Small intestine (tissue), 7 donors: ENCODE measurements around the gene PRSS36. TPM values are rescaled to one million over a fixed set of nuclear protein-coding genes. Genes with fewer than 3 reads are reported as not detected.

ENCODE experiments used
- DNase-seq, 2 donors: peaks; one replicate each; pipeline versions ENCODE4 v3.0.0 to v3.0.0-alpha.2; 2013
- FAIRE-seq: peaks from 2 replicates; lab custom pipeline; 2012; peaks lifted over from hg19 to GRCh38; lab: Jason Lieb, UNC
- H3K27ac ChIP-seq, 3 donors: one replicate each; pipeline ENCODE4 v1.5.1; 2013; ENCODE audit warnings: low read length in 2 of 3, mild to moderate bottlenecking in 2 of 3, control low read depth in 1 of 3, inconsistent platforms in 1 of 3, low read depth in 1 of 3, moderate library complexity in 1 of 3
- H3K27me3 ChIP-seq, 3 donors: one replicate each; pipeline ENCODE4 v1.6.1; 2013; ENCODE audit warnings: low read length in 3 of 3, inconsistent platforms in 1 of 3; ENCODE audit not compliant: control insufficient read depth in 3 of 3, insufficient read depth in 3 of 3
- H3K36me3 ChIP-seq, 3 donors: one replicate each; pipeline ENCODE4 v1.6.1; 2013; ENCODE audit warnings: low read length in 3 of 3, inconsistent platforms in 1 of 3, low read depth in 1 of 3, mild to moderate bottlenecking in 1 of 3, moderate library complexity in 1 of 3; ENCODE audit not compliant: control insufficient read depth in 3 of 3, insufficient read depth in 2 of 3
- H3K4me1 ChIP-seq, 3 donors: one replicate each; pipeline ENCODE4 v1.6.1; 2013; ENCODE audit warnings: low read length in 2 of 3, inconsistent platforms in 1 of 3, low read depth in 1 of 3, mild to moderate bottlenecking in 1 of 3, moderate library complexity in 1 of 3; ENCODE audit not compliant: control insufficient read depth in 3 of 3, insufficient read depth in 2 of 3
- H3K4me3 ChIP-seq, 3 donors: one replicate each; pipeline ENCODE4 v1.5.1; 2013; ENCODE audit warnings: low read length in 3 of 3, control low read depth in 1 of 3, inconsistent platforms in 1 of 3, low read depth in 1 of 3, mild to moderate bottlenecking in 1 of 3, moderate library complexity in 1 of 3
- H3K9me3 ChIP-seq, 2 donors: one replicate each; pipeline ENCODE4 v1.6.1; 2013; ENCODE audit warnings: low read depth in 1 of 2, low read length in 1 of 2; ENCODE audit not compliant: control insufficient read depth in 2 of 2, insufficient read depth in 1 of 2
- WGBS, 3 donors: extraction: QIAGEN DNeasy Blood & Tissue Kit; methylation state at CpG; one replicate each; pipeline ENCODE4 v1.1.7; 2013; 5-methylcytosine and 5-hydroxymethylcytosine counted together
- polyA plus RNA-seq, 4 donors: library from polyadenylated mRNA; stranded (reverse) in 3 of 4; unstranded in 1 of 4; fragments of 200-250 nt in 3 of 4; fragments of 120-200 nt in 1 of 4; gene quantifications; one replicate each; pipeline versions ENCODE4 v1.2.1 to v1.2.3, GENCODE V29; 2013
- donor health status: healthy with polysubstance abuse.
- donor health status: control.
- donor health status: control.
- donor health status: Bipolar disorder and iron deficiency.
- donor health status: healthy.

The PRSS36 gene
- polyA plus RNA-seq, 4 donors = 2.5 to 19.2 (median 8.1) TPM

DNA sequence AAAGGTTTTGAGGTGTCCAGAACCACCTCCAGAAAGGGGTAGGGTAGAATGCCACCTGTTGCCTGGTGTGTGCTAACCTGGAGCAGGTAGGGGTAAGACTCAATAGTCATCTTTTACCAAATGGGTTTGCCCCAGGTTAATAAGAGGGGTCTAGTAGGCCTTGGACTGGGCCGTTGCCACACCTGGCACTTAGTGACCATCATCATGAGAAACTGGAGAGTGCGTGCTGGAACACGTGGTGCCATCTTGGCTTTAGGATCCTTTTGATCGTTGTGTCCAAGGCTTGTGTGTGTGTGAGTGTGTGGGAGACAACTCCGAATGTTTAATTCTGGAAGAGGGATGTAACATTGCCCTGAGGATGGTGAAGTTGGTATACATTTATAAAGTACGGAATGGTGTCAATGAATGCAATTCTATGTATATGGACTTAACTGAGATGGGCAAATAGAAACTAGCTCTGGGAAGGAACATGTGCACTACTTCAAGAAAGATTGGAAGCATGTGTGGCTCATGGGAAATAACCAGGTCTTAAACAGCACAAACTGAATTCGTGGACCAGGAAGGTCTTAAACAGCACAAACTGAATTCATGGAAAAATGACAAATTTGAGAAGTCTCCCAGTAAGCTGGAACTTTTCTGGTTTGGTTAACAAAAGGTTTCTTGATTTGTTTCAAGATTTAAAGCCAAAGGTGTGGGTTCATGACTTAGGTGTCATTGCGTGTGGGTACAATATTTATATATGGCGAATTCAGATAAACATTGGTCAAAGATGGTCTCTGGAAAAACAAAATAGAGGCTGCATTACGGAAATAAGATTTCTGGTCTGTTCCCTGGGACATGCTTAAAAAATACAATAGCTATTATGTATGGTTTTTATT lies 37.3 kb upstream of the PRSS36 start:
- Histone ChIP-seq H3K27ac (no peak overlapping the region), H3K9me3 (no peaks in the 10 kb centered on the region), H3K36me3 (peaks cover 57 to 69% (median 57%) of the 10 kb centered on the region in 3 donors), H3K4me3 (no peak overlapping the region), H3K4me1 (peaks cover 0 to 5% (median 3%) of the 10 kb centered on the region in 3 donors), H3K27me3 (no peaks in the 10 kb centered on the region)
- WGBS, 3 donors = 80 to 85% (median 84%) methylated on average over 10 of the region's 10 CpGs
- no peak for DNase-seq
- no peak for FAIRE-seq

DNA sequence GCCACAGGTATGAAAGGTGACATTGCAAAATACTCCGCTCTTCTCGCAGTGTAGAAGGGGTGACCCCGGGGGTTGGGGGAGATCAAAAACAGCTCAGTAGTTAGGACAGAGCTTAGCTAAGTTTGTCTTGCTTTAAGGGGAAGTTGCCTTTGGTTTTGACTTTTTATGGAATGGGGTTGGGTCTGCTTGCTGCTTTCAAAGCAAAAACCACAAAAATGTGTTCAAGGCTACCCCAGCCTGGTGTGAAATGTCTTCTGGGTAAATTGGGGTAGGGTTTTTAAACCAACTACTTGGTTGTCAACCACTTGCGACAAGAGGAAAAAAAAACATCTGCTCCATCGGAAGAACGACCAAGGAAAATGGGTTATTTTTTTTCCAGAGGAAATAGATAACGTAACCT lies 36.3 kb upstream of the PRSS36 start:
- Histone ChIP-seq H3K36me3 (peaks cover 50 to 60% (median 52%) of the 10 kb centered on the region in 3 donors), H3K4me1 (peaks cover 0 to 7% (median 3%) of the 10 kb centered on the region in 3 donors), H3K4me3 (no peak overlapping the region), H3K9me3 (no peaks in the 10 kb centered on the region), H3K27ac (no peak overlapping the region), H3K27me3 (no peaks in the 10 kb centered on the region)
- WGBS, 3 donors = 70 to 87% (median 73%) methylated on average over 7 of the region's 7 CpGs
- no peak for FAIRE-seq
- no peak for DNase-seq

DNA sequence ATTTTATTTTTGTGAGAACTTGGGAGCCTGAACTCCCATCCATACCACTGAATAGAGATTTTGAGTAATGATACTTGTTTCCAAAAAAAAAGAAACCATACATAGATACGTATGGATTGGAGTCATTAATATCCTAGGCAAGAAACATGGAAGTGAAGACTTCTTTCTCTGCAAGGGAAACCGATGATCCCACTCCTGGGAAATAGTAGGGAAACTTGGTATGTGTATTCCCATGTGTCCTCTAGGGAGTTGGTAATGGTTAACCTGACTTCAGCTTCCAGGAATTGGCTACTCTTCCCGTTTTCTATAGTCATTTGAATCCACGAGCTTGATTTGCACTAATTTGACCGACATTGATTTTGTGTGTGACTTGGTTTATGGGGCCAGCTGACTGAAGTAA lies 35.5 kb upstream of the PRSS36 start:
- peaks cover 42 to 52% (median 50%) of the 10 kb centered on the region in 3 donors for H3K36me3 ChIP-seq

DNA sequence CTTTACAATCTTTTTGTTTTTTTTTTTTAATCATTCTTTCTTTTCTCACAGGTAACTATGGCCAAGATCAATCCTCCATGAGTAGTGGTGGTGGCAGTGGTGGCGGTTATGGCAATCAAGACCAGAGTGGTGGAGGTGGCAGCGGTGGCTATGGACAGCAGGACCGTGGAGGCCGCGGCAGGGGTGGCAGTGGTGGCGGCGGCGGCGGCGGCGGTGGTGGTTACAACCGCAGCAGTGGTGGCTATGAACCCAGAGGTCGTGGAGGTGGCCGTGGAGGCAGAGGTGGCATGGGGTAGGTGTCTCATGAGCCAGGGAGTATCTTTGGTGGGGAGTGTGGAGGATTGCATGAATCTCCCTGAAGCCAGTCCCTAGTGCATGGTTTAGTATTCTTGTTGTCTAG lies 35.0 kb upstream of the PRSS36 start:
- DNase-seq (no peak), FAIRE-seq (no peak)
- 78 to 95% (median 93%) methylated on average over 14 of the region's 14 CpGs for WGBS, 3 donors
- Histone ChIP-seq H3K27me3 (no peaks in the 10 kb centered on the region), H3K36me3 (peaks cover 42 to 47% (median 45%) of the 10 kb centered on the region in 3 donors), H3K4me3 (no peak overlapping the region), H3K9me3 (no peaks in the 10 kb centered on the region), H3K27ac (no peak overlapping the region), H3K4me1 (peaks cover 0 to 7% (median 3%) of the 10 kb centered on the region in 3 donors)

More for the DNA sequence above, 35.5 kb upstream of the PRSS36 start:
- peaks cover 0 to 7% (median 3%) of the 10 kb centered on the region in 3 donors for H3K4me1 ChIP-seq
- FAIRE-seq (no peak), DNase-seq (no peak)
- H3K27ac ChIP-seq = no peak overlapping the region
- H3K4me3 ChIP-seq = no peak overlapping the region
- H3K9me3 ChIP-seq = no peaks in the 10 kb centered on the region
- no peaks in the 10 kb centered on the region for H3K27me3 ChIP-seq
- WGBS, 3 donors = 59 to 64% (median 64%) methylated on average over 5 of the region's 5 CpGs

DNA sequence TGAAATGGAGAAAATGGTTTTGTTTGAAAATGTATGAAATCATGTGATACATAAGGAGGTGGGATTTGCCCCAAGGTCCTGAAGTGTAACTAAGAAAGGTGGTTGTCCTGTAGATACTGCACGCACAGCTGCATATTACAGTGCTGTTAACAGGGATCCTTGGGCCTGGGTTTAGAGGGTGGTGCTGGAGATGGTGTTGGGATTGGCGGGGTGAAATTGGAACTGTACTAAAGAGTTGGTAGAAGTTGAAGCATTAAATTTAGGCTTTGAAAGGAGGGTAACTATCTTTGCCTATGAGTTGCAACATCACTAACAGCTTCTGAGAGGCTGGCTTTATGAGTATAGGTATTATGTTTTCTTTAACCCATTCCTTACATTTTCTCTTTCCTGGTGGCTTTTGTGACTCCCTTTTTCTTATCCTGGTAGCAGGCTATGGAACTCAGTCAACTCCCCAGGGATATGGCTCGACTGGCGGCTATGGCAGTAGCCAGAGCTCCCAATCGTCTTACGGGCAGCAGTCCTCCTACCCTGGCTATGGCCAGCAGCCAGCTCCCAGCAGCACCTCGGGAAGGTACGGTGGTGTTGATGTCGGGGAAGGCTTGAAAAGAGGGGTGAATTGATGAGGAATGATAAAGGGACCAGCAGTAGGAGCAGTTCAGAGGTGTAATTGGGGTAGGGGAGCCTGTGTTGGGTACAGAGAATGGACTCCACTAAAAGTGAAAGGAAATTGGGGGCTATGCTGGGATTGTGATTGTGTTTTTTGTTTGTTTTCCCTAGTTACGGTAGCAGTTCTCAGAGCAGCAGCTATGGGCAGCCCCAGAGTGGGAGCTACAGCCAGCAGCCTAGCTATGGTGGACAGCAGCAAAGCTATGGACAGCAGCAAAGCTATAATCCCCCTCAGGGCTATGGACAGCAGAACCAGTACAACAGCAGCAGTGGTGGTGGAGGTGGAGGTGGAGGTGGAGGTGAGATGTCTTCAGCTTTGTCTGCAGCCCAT lies 33.9 kb upstream of the PRSS36 start:
- H3K4me1 ChIP-seq = peaks cover 0 to 7% (median 3%) of the 10 kb centered on the region in 3 donors
- H3K36me3 ChIP-seq = peaks cover 39 to 41% (median 41%) of the 10 kb centered on the region in 3 donors
- DNase-seq (no peak), FAIRE-seq (no peak)
- H3K4me3 ChIP-seq = no peak overlapping the region
- H3K27ac ChIP-seq = no peak overlapping the region
- H3K27me3 ChIP-seq = no peaks in the 10 kb centered on the region
- WGBS, 3 donors = 76 to 83% (median 80%) methylated on average over 10 of the region's 10 CpGs
- no peaks in the 10 kb centered on the region for H3K9me3 ChIP-seq

DNA sequence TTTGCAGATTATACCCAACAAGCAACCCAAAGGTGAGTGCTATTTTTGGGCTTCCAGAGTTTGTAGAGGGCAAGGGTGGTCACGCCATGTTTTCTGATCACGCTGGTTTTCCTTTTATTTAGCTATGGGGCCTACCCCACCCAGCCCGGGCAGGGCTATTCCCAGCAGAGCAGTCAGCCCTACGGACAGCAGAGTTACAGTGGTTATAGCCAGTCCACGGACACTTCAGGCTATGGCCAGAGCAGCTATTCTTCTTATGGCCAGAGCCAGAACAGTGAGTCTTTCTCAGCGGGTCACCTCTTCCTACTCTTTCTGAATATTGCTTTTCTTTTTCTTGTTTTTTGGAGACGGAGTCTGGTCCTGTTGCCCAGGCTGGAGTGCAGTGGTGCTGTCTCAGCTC lies 32.5 kb upstream of the PRSS36 start:
- H3K4me3 ChIP-seq = peak overlapping the region in 2 of 3 donors; percentile 16 to 98
- no peak for DNase-seq
- no peak for FAIRE-seq
- no peaks in the 10 kb centered on the region for H3K27me3 ChIP-seq
- H3K9me3 ChIP-seq = no peaks in the 10 kb centered on the region
- H3K4me1 ChIP-seq = peaks cover 0 to 7% (median 3%) of the 10 kb centered on the region in 3 donors
- peaks cover 34 to 35% (median 34%) of the 10 kb centered on the region in 3 donors for H3K36me3 ChIP-seq
- H3K27ac ChIP-seq = no peak overlapping the region
- 11 to 20% (median 18%) methylated on average over 7 of the region's 7 CpGs for WGBS, 3 donors

DNA sequence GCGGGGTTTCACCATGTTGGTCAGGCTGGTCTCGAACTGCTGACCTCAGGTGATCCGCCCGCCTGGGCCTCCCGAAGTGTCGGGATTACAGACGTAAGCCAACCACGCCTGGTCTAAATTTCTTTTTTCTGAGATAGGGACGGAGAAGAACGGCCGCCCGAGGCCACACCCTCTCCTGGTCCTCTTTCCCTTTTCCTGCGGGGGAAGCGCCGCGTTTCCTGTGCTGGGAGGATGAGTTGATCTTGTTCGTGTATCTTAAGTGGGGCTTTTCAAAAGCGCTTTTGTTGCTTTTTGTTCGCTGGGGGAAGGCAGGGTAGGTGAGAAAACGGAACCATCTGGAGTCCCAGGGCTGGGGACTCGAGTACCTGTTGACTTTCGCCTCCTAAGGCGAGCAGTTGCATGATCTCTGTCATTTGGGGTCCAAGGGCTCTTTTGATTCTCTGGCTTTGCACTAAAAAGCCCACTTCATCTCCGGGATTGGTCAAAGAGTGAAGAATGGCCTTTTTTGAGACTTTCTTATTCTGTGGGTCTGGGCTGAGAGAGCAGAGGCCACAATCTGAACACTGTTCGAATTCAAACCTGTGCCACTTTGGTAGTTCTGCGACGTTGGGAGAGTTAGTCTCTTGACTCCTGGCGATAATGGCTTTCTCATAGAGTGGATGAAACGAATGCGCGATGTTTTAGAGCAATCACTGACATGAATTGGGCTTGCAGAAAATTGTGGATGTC lies 31.4 kb upstream of the PRSS36 start:
- DNase-seq = peak; percentile 45 to 46
- H3K4me1 ChIP-seq = peaks cover 0 to 7% (median 3%) of the 10 kb centered on the region in 3 donors
- H3K27ac ChIP-seq = peak overlapping the region in 2 of 3 donors; percentile 88 to 98
- no peaks in the 10 kb centered on the region for H3K9me3 ChIP-seq
- H3K4me3 ChIP-seq = peak overlapping the region; percentile 70 to 98 (median 78)
- H3K36me3 ChIP-seq = peaks cover 23 to 30% (median 25%) of the 10 kb centered on the region in 3 donors
- no peaks in the 10 kb centered on the region for H3K27me3 ChIP-seq
- no peak for FAIRE-seq
- 2 to 3% (median 3%) methylated on average over 31 of the region's 31 CpGs for WGBS, 3 donors
